Thyroid gland (tissue), 4 donors: ENCODE measurements around the gene NAPB.

Experiments
- CTCF ChIP-seq, 6 experiments: fragments of 200-600 bp in 3 of 6; fragments of 450-650 bp in 3 of 6; sonication (generic) in 3 of 6; IDR thresholded peaks; one replicate each; pipeline ENCODE4 v1.5.1; 2016 to 2019; ENCODE audit warnings: antibody characterized with exemption in 6 of 6, mild to moderate bottlenecking in 2 of 6, inconsistent platforms in 1 of 6, moderate library complexity in 1 of 6
- POLR2A ChIP-seq, 2 donors: fragments of 450-650 bp; IDR thresholded peaks; one replicate each; pipeline ENCODE4 v1.6.1; 2017; ENCODE audit warnings: antibody characterized with exemption in 2 of 2, mild to moderate bottlenecking in 2 of 2, moderate library complexity in 1 of 2

- TF ChIP-seq CTCF (IDR thresholded peaks at IDR 0.05): no peak
- no peak for TF ChIP-seq POLR2A (IDR thresholded peaks at IDR 0.05)
These were observed 35.6 kb upstream of the NAPB start for GRCh38 chr20:23456873-23457272.
